GM21367 (cell line): ENCODE data around the gene CCL16.
"Not testable (repeated sequence)": the region's sequence is repeated elsewhere in the genome, so short reads cannot be mapped to it uniquely, and the experiment has no call there.

Experiments used
- ATAC-seq: cut with Tn5 transposase; IDR thresholded peaks from one replicate; pipeline ENCODE4 v1.9.1; 2021; ENCODE audit not compliant: unreplicated experiment

CCL16 gene, protein sequence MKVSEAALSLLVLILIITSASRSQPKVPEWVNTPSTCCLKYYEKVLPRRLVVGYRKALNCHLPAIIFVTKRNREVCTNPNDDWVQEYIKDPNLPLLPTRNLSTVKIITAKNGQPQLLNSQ

DNA sequence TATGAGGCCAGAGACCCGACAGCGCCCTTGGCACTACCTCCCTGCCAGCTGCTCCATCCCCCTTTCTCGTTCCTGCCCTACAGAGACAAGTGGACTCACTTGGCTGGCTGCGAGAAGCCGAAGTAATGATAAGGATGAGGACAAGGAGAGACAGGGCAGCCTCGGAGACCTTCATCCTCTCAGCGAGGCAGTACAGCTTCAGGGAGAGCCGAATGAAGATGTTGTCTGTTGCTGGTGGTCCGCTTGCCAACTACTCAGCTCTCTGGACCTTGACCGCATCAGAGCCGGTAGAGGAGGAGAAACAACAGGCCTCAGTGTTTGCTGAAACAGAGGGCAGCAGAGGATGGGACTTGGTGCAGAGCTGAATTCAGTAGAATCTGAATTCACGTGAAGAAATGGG is at the start of gene CCL16:
TSS of gene CCL16 (minus strand) at position 252 of the 400 bp plus-strand sequence. CDS start at position 175, 77 bp downstream.
- ATAC-seq, result no peak

DNA sequence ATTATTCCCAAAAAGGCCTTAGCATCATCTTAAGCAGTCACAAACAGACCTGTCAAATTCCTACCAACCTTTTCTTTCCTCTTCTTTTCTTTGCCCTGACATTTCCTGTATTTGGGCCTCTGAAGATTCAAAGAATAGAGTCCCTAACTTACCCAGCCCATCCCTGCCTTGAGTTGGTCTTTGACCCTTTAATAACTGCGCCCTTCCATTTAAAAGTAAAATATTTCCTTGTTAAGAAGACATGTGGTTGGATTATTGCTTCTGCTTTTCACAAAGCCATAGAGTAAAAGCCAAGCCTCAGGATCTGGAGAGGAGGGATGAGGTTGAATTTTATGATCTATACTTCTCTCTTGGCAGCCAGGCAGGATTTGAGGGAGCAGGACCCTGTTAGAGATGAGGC is 49.7 kb upstream of the CCL16 start:
- ATAC-seq, result no peak

DNA sequence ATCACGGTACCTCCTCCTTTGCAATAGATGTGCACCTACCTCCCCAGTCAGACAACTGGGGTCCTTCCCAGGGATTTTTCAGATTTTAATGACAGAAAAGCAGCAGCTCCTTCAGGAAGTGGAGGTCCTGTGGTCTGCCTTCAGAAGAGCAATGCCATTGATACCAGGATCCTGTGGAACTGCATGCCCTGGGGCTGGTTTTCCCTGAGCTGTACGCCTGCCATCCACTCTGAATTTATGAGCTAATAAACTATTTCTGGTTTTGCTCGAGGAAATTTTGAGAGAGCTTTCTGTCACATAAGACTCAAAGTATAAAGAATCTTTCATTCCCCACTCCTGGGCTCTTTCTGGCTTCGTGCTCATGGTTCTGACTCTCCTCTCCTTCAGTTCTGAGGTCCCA is 46.5 kb upstream of the CCL16 start:
- no peak for ATAC-seq

DNA sequence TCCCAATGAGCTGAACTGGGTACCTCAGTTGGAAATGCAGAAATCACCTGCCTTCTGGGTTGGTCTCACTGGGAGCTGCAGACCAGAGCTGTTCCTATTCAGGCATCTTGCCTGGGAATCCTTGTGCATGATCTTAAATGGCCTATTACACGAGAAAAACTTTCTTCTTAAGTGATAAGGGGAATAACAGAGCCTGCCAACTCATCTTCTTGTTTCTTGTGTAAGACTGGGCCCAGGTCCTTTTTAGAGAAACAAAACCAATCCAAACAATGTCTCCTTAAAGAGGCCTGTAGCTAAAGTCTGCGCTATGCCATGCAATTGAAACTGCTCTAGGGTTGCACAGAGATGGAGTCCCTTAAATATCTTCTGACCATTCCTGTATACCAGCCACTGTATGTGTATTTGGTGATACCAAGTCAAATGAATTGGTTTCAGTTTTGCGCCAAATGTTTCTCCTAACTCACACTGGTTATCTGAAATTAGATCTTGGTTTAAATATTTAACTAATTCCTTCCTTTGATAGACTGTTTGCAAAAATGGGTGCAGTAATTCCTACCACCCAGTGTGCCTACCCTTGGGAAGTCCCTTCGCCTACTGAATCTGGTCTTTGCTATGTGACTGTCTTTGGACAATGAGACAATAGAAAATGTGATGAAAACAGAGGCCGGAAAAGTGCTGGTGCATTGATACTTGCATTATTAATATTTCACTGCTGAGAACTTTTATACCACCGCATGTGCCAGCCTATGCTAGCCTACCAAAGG is 43.0 kb upstream of the CCL16 start:
- no peak for ATAC-seq

DNA sequence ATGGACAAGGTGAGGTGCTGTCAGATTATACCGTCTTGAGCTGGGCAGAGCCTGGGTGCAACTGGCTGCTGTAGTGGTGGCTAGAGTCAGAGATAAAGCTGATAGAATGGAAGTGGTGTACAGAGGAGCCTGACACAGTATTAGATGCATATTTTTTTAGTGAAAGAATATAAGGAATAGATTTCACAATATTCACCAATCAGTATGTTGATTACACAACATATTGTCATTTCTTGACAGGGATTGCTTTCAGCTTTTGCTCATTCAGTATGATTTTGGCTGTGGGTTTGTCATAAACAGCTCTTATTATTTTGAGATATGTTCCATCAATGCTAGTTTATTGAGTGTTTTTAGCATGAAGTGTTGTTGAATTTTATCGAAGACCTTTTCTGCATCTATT is 38.1 kb upstream of the CCL16 start:
- ATAC-seq, result no peak

DNA sequence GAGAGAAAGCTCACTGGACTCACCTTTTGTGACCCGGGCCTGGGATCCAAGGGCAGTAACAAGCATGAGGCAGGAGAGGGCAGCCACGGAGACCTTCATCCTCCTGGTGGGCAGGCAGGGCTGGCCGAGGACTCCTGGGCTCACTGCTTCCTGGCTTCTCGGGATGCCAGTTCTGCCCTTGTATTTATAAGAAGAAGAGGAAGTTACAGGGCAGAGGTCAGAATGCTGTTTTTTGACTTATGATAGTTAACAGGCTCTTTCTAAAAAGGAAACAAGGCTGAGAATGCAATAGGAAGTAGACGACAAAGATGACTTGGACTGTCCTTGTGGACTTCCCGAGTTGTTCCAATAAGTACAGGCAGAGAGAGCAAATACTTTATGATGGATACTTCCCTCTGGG is 36.5 kb upstream of the CCL16 start, which contains the start of gene CCL23:
TSS of gene CCL23 (minus strand) at position 174 of the 400 bp plus-strand sequence. CDS start at position 99, 75 bp downstream.
- no peak for ATAC-seq

DNA sequence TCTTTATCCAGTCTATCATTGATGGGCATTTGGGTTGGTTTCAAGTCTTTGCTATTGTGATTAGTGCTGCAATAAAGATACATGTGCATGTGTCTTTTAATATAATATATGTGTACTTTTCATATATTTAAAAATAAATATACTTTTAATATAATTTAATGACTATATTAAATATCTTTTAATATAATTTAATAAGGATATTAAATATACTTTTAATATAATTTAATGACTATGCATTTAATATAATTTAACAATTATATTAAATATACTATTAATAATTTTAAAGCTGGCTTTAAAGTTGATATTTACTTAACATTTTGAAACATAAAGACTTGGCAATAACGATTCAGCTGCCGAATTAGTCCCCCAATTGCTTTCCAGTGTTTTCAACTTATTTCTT is 35.3 kb upstream of the CCL16 start:
- no peak for ATAC-seq

DNA sequence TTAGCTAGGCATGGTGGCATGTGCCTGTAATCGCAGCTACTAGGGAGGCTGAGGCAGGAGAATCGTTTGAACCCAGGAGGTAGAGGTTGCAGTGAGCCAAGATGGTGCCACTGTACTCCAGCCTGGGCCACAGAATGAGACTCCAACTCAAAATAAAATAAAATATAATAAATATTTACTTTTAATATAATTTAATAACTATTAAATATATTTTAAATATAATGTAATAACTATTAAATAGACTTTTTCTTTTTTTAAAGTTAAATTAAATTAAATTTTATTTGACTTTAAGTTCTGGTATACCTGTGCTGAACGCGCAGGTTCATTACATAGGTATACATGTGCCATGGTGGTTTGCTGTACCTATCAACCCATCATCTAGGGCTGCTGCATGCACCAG is 34.6 kb upstream of the CCL16 start:
- not testable (repeated sequence) for ATAC-seq

DNA sequence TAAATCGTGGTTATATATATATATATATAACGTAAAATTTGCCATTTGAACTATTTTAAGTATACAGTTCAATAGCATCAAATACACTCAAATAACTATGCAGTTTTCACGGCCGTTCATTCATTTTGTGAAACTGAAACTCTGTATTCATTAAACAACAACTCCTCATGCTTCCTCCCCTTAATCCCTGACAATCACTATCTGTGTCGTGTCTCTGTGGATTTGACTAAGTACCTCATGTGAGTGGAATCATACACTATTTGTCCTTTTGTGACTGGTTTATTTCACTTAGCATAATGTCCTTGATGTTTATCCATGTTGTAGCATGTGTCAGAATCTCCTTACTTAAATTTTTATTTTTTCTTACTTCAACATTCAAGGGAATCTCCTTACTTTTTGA is 33.6 kb upstream of the CCL16 start:
- no peak for ATAC-seq

DNA sequence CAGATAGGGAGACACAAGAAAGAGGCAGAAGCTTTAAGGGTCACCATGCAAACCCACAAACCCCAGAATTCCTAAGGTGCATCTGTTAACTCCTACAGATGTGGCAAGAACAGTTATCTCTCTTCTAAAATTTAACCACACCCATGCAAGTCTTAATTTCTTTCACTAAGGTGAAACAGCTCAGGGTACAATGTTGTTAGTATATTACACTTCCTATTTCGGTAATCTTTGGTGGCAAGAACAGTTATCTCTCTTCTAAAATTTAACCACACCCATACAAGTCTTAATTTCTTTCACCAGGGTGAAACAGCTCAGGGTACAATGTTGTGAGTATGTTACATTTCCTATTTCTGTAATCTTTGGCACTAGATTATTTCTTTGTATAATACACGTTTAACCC is 29.9 kb upstream of the CCL16 start:
- no peak for ATAC-seq

DNA sequence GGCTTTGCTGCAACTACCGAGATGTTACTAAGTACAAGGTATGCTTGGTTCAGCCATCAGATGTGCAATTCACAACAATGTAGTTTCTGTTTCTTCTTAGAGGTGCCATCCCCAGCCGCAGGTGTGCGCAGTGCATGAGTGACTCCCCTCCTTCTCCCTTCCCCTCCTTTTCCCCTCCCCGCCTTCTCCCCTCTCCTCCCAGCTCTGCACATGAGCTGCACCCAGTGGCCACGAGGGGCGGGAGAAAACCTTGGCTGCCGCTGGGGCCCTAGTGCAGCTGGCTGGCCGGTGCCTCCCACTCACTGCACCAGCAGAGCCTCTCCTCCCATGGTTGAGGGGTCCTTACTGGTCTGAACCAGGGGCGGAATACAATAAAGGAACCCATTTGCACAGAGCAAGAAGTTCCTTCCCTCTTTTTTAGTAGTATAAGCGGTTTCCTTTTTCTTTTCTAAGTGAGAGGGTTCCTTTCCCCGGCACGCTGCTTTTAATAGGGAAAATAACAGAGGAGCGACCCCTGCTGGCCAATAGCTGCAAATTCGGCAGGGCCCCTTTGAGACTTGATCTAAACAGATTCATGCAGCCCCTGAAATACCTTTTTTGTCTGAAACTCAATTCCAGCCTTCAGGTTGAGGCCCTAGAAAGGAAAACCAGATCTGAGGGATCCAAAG is 27.8 kb upstream of the CCL16 start:
- no peak for ATAC-seq

DNA sequence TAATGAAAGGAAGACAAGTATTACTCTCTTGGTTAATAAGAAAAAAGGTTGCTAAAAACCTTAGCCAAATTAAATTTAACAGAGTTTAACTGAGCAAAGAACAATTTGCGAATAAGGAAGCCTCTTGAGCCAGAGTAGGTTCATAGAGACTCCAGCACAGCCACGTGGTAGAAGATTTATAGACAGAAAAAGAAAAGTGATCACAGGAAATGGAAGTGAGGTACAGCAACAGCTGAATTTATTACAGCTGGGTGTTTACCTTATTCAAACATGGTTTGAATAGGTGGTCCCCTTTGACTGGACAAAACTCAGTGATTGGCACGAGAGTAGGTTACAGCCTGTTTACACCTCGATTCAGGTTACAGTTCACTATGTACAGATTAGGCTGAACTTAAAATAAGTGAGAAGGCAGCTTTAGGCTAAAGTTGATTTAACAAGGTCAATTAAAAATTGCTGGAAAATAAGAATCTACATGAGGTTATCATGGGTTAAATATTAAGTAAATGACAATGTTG is 23.4 kb upstream of the CCL16 start:
- ATAC-seq, result no peak

DNA sequence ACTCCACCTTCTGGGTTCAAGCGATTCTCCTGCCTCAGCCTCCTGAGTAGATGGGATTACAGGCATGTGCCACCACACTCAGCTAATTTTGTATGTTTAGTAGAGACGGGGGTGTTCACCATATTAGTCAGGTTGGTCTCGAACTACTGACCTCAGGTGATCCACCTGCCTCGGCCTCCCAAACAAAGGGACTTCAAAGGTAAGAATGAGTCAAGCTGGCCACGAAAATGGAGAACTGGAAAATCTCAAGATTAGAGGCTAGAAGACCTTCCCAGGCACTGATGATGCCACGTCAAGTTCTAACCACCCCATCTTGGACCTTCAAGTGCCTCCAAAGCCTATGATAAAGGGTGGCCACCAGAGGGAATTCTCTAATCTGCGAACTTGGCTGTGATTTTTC is 21.3 kb upstream of the CCL16 start:
- ATAC-seq, result no peak

DNA sequence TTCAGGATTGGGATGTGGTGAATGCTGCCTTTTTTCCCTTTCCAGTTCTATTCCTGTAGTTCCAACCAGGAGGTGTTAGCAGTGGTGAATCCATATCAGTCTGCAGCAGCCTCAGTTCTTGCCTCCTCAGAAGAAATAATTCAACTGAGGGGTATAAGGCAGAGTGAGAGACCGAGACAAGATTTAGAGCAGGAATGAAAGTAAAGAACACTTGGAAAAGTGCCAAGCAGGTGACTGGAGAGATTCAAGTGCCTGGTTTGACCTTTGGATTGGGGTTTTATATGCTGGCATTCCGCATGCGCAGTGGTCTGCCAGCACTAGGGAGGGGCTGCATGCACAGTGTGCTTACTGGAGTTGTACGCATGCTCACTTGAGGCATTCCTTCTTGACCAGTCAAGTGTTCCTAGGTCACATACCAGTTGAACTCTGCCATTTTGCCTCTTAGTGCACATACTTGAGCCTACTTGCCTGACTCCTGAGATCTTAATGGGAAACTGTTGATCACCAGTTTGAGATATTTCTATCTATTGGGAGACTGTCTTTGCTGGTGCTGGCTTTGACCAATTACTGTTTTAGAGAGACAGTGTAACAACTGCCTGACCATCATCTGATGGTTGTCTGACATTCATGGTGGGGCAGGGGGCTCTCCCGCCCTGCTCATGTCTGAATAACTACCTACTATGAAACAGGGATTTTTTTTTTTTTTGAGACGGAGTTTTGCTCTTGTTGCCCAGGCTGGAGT is 20.7 kb upstream of the CCL16 start:
- no peak for ATAC-seq

DNA sequence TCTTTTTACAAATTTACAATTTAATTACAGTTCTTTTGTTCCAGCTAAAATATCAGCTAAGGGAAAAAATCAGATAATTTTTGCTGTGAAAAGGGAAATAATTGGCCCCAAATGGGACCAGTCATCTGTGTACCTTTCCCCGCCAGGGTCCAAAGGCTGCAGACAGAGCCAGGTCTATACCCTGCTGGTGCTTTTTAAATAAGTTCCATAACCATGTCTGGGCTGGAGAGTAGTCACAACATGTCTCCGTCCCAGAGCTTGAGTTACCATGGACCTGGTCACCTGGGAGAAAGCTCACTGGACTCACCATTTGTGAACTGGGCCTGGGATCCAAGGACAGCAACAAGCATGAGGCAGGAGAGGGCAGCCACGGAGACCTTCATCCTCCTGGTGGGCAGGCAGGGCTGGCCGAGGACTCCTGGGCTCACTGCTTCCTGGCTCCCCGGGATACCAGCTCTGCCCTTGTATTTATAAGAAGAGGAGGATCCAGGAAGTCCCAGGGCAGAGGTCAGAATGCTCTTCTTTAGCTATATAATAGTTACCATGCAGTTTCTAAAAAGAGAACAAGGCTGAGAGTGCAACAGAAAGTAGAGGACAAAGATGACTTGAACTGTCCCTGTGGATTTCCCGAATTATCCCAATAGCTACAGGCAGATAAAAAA is 19.9 kb upstream of the CCL16 start, which contains the start of gene CCL15:
TSS of gene CCL15 (minus strand) at position 444 of the 662 bp plus-strand sequence. CDS start at position 383, 61 bp downstream.
- no peak for ATAC-seq

DNA sequence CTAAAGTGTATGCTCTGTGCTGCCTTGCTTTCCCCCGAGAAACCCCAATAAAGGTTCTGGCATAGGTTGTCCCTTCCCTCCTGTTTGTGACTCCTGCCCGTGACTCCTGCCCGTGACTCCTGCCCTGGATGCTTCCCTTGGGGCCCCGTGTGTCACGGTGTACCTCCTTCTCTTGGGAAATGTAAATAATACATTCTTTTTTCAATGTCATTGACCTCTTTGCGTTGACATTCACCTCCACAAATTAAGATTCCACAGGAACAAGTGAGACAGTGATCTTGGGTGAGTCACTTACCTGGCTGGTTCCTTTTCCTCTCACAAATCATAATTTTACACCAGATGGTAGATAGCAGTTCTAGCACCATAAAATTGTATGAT is 19.4 kb upstream of the CCL16 start:
- ATAC-seq, result no peak

DNA sequence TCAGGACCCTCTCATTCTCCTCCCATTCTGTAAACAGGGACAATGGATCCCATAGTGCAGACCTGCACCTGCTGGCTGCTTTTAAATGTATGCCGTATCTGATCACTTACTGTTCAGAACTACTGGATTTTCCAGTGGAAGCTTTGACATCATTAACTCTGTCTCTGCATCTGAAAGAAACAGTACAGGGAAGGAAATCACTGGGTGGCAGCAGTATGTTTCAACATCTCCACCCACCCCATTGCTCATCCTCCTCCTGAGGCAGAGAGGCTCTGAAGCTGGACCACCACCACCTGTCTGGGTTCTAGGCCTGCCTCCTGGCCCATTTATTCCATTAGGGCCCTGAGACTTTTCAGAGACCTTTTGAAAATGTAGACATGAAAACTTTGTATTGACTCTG is 17.5 kb upstream of the CCL16 start:
- ATAC-seq, result no peak

DNA sequence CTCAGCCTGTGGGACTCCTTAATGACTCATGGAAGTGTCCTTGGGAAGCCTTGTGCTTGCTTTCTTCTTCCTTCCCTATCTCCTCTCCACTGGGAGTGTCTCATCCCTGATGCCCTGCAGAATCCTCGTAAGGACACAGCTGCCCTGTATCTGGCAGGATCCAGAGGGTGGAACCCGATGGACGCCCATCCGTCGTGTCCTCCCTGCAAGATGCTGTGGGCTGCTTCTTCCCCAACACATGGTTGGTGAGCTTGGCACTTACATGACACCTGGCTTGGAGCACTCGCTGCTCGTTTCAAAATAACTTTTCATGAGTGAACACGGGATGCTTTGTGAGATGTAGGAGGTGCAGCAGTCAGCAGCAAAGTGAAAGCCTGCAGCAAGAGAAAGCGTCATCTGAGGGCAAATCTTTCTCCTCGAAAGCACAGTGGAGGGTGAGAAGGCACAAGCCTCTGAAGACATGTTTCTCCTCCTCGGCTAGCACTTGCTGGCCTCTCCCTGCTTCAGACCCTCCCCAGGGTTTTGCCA is 16.8 kb upstream of the CCL16 start:
- no peak for ATAC-seq

DNA sequence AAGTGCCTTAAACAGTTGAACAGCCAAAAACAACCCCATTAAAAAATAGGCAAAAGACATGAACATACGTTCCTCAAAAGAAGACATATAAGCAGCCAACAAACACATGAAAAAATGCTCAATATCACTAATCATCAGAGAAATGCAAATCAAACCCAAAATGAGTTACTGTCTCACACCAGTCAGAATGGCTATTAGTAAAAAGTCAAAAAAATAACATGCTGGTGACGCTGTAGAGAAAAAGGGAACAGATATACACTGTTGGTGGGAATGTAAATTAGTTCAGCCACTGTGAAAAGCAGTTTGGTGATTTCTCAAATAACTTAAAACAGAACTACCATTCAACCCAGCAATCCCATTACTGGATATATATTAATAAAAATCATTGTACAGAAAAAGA is 14.0 kb upstream of the CCL16 start:
- not testable (repeated sequence) for ATAC-seq

DNA sequence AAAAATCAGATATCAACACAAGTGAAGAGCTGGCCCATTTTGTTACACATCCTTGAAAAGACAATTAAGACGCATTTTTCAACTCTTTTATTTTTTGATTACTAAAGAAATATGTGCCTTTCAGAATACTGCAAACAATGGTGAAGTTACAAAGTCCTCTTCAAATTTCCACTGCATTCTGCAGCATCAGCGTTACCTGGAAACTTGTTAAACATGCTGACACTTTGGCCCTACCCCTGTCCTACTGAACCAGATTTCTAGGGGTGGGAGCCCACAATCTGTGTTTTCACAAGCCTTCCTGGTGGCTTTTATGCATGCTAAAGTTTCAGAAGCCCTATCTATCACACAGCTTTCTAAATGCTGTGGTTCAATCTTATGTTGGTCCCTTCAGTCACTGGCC is 9.8 kb upstream of the CCL16 start:
- ATAC-seq, result no peak

DNA sequence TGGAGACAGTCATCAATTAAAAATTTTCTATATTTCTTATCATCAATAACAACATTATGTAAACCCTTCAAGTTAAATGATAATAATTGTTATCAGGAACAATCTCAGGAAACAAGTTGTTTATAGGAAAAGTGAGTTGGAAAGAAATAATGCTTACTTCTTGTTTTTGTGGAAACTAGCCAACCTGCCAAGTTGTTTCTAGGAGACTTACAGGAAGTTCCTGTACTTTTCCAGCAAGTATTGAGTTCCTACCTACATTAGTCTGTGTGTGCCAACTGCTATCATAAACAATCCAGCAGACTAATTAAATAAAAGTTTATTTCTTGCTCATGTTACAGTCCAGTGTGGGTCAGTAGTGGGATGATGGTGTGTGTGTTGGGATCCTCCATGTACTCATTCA is 6.9 kb upstream of the CCL16 start:
- ATAC-seq, result no peak
